Panc1 (cell line): ENCODE measurements around the gene PCNX2. TPM values are rescaled to one million over a fixed set of nuclear protein-coding genes. Genes with fewer than 3 reads are reported as not detected.

Experiments
- ATAC-seq: fragments of 200-7000 bp; cut with Tn5 transposase; 2 replicates; pipeline ENCODE4 v1.9.1; 2020; ENCODE audit warnings: mild to moderate bottlenecking, moderate library complexity
- BruUV-seq: library from RNA; stranded (reverse); fragments of 400-500 nt; replicated peaks from 2 replicates; lab custom pipeline; 2021; lab: Mats Ljungman, UMichigan
- CTCF ChIA-PET: fragments of 300-600 bp; sonication (Branson Sonifier 250); formaldehyde crosslinking; loops from one replicate; lab custom pipeline; 2022; ENCODE audit warnings: antibody characterized with exemption; lab: Charles Lee
- POLR2A ChIA-PET: fragments of 300-600 bp; sonication (Branson Sonifier 250); formaldehyde crosslinking; loops from one replicate; lab custom pipeline; 2022; ENCODE audit warnings: antibody characterized with exemption; lab: Charles Lee
- DNase-seq: peaks from one replicate; pipeline ENCODE4 v3.0.0-alpha.2; 2010; ENCODE audit warnings: low read depth, low spot score
- H3K27ac ChIP-seq: 2 replicates; pipeline ENCODE4 v1.5.1; 2011; ENCODE audit warnings: mild to moderate bottlenecking, low read length, inconsistent platforms
- H3K27me3 ChIP-seq: fragments of 200-500 bp; sonication (Bioruptor generic); 2 replicates; pipeline ENCODE4 v1.6.0; 2014; ENCODE audit warnings: low read length, inconsistent platforms; ENCODE audit not compliant: control insufficient read depth, insufficient read depth
- H3K36me3 ChIP-seq: fragments of 200-500 bp; sonication (Bioruptor generic); 2 replicates; pipeline ENCODE4 v1.5.1; 2014; ENCODE audit warnings: inconsistent platforms, mild to moderate bottlenecking, low read length, moderate library complexity; ENCODE audit not compliant: control insufficient read depth, insufficient read depth
- H3K4me1 ChIP-seq: 2 replicates; pipeline ENCODE4 v1.5.1; 2011; ENCODE audit warnings: inconsistent platforms, mild to moderate bottlenecking, low read length, moderate library complexity; ENCODE audit not compliant: control insufficient read depth, insufficient read depth
- H3K4me3 ChIP-seq, 2 experiments: 2 replicates each; pipeline ENCODE4 v1.5.1; 2011 to 2012; ENCODE audit warnings: low read depth in 2 of 2, low read length in 2 of 2, mild to moderate bottlenecking in 2 of 2, inconsistent platforms in 1 of 2, moderate library complexity in 1 of 2
- H3K9me3 ChIP-seq: fragments of 200-500 bp; sonication (Bioruptor generic); 2 replicates; pipeline ENCODE4 v1.5.1; 2014; ENCODE audit warnings: low read depth, mild to moderate bottlenecking, inconsistent platforms, low read length, moderate library complexity; ENCODE audit not compliant: control insufficient read depth, insufficient read depth
- POLR2AphosphoS5 ChIP-seq: IDR thresholded peaks from 2 replicates; pipeline ENCODE4 v1.6.1; 2012; ENCODE audit warnings: mild to moderate bottlenecking, low read depth, low read length, moderate library complexity
- REST ChIP-seq, 2 experiments: IDR thresholded peaks; 2 replicates each; pipeline ENCODE4 v1.6.1; 2011 to 2012; ENCODE audit warnings: low read depth in 2 of 2, control low read depth in 1 of 2, low read length in 1 of 2, mild to moderate bottlenecking in 1 of 2, moderate library complexity in 1 of 2; ENCODE audit not compliant: insufficient read depth in 1 of 2
- SIN3A ChIP-seq: IDR thresholded peaks from 2 replicates; pipeline ENCODE4 v1.6.1; 2012; ENCODE audit warnings: low read depth, mild to moderate bottlenecking, low read length, moderate library complexity, borderline replicate concordance; ENCODE audit not compliant: insufficient read depth
- TCF7L2 ChIP-seq: IDR thresholded peaks from 2 replicates; pipeline ENCODE4 v1.6.1; 2011; ENCODE audit warnings: mild to moderate bottlenecking, low read depth, low read length, inconsistent platforms
- in situ Hi-C: cut with HindIII; loops from 2 replicates; pipeline ENCODE4 v1.10.0; 2016; ENCODE audit warnings: low sequenced_read_pairs, low pct_unique_long_range_greater_than_20kb
- intact Hi-C: fragments of 100-400 bp; cut with micrococcal nuclease; formaldehyde crosslinking; loops from one replicate; pipeline ENCODE4 v1.10.0; 2022; ENCODE audit not compliant: unreplicated experiment
- total RNA-seq: library from RNA; stranded (reverse); gene quantifications from one replicate; pipeline ENCODE4 v1.2.1, GENCODE V29; 2021; ENCODE audit not compliant: unreplicated experiment
- TF ChIP-seq, protein P1 (sequence below): fragments of 450-650 bp; IDR thresholded peaks from 2 replicates; pipeline ENCODE4 v1.5.1; 2017; ENCODE audit warnings: mild to moderate bottlenecking

PCNX2 gene
- total RNA-seq, 1 experiment from 2014 or later: 2.6 TPM

- no peaks in the 10 kb centered on the region for H3K27me3 ChIP-seq
- H3K4me1 ChIP-seq: no peaks in the 10 kb centered on the region
- DNase-seq (no peak), ATAC-seq (no peak)
- ChIA-PET CTCF (no interaction called here), POLR2A (no interaction called here)
- BruUV-seq: no TSS peak
- H3K4me3 ChIP-seq: no peak overlapping the region
- in situ Hi-C loops: no loop called here
- intact Hi-C loops: no loop called here
- TF ChIP-seq, protein P1, sequence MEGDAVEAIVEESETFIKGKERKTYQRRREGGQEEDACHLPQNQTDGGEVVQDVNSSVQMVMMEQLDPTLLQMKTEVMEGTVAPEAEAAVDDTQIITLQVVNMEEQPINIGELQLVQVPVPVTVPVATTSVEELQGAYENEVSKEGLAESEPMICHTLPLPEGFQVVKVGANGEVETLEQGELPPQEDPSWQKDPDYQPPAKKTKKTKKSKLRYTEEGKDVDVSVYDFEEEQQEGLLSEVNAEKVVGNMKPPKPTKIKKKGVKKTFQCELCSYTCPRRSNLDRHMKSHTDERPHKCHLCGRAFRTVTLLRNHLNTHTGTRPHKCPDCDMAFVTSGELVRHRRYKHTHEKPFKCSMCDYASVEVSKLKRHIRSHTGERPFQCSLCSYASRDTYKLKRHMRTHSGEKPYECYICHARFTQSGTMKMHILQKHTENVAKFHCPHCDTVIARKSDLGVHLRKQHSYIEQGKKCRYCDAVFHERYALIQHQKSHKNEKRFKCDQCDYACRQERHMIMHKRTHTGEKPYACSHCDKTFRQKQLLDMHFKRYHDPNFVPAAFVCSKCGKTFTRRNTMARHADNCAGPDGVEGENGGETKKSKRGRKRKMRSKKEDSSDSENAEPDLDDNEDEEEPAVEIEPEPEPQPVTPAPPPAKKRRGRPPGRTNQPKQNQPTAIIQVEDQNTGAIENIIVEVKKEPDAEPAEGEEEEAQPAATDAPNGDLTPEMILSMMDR: no peak
- TF ChIP-seq SIN3A (no peak), POLR2AphosphoS5 (no peak), TCF7L2 (no peak), REST (IDR thresholded peaks at IDR 0.05; ENCODE audit: insufficient read depth in 1 of 2, low read depth in 2 of 2, low read length in 1 of 2) (no peak)
- H3K27ac ChIP-seq: no peak overlapping the region
- no peaks in the 10 kb centered on the region for H3K9me3 ChIP-seq
- no peaks in the 10 kb centered on the region for H3K36me3 ChIP-seq
Measured at GRCh38 chr1:232991238-232991637, 304.3 kb downstream of the PCNX2 start.

DNA sequence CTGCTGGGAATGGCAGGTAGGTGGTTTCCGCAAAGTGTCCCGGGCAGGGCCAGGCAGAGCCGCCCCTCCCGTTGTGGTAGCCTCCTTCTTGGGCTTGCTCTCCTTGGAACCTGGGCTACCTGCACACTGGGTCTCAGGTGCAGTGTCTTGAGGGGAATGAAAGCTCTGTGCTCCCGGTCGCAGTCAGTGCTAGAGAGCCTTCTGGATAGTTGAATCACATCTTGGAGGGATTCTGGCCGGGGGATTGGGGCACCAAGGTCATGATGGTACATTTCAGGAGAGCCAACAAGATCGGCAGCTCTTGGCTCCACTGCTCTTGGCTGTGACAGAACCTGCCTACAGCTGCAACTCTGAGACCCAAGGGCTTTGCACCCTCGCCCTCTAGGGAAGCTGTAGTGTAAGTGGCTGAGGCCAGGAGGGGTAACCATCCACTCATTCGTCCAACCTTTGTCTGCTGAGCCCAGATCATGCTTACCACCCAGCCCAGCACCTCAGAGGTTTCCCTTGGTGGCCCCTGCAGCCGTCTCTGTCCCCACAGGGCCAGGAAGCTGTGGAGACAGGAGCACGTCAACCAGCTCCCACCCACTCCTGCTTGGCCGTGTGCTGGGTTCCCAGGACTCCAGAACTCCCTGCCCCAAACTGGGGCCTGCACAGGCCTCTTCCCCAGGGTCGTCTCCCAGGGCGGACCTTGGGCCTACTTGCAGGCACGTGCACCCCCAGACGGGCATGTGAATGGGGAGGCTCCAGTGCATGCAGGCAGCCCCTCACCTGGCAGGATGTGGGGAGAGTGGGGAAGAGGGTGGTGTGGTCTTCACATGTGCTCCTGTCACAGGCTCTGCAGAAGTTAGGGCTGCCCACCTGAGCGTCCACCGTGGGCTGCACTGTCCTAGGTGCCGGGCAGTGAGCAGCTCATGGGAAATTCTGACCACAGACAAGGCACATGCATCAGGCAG is 305.1 kb downstream of the PCNX2 start:
- ChIA-PET POLR2A (no interaction called here), CTCF (no interaction called here)
- no peaks in the 10 kb centered on the region for H3K9me3 ChIP-seq
- no peak for ATAC-seq
- no peak overlapping the region for H3K27ac ChIP-seq
- no peaks in the 10 kb centered on the region for H3K27me3 ChIP-seq
- H3K36me3 ChIP-seq: no peaks in the 10 kb centered on the region
- TF ChIP-seq POLR2AphosphoS5 (no peak), REST (IDR thresholded peaks at IDR 0.05; ENCODE audit: insufficient read depth in 1 of 2, low read depth in 2 of 2, low read length in 1 of 2) (no peak), TCF7L2 (no peak), SIN3A (no peak)
- TF ChIP-seq, protein P1: no peak
- no peaks in the 10 kb centered on the region for H3K4me1 ChIP-seq
- in situ Hi-C loops (no loop called here), intact Hi-C loops (no loop called here)
- BruUV-seq: no TSS peak
- DNase-seq: no peak
- H3K4me3 ChIP-seq: no peak overlapping the region
